Activated T-cell treated with anti-CD3 and anti-CD28 coated beads for 4 hours (primary cell): ENCODE results near the gene CD24.
A peak's percentile ranks its signal among the peaks of the same experiment; 100 is the strongest.
"Not testable (repeated sequence)": the region's sequence is repeated elsewhere in the genome, so short reads cannot be mapped to it uniquely, and the experiment has no call there.

Experiments used
- DNase-seq: peaks from one replicate; pipeline ENCODE4 v3.0.0-alpha.2; 2020

CD24 gene, protein sequence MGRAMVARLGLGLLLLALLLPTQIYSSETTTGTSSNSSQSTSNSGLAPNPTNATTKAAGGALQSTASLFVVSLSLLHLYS

DNA sequence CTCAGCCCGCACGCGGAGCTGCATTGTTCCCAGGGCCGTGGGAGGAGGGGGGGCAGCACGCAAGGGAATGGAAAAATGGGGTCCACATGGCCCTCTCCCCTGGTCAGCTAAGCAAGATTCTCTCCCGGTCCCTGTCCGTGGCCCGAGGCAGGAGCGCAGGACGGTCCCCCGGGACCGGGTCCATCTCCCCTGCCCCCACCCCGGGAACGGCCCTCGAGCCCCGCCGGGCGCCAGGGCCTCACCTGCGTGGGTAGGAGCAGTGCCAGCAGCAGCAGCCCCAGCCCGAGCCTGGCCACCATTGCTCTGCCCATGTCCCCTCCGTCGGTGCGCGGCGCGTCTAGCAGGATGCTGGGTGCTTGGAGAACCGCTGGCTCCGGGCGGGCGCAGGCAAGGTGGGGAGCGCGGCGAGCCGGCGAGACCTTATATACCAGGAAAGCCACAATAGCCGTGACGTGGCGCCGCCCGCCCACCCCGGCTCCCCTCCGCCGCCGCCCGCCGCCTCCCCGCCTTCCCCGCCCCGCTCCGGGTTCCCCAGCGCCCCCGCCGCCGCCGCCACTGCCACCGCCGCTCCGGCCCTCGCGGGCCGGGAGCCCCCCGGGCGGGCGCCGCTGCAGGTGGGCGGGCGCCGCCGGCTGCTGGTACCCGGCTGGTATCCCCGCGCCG is at the start of gene CD24:
CD24 (minus strand) TSS at position 394 of the 663 bp plus-strand sequence; CDS start at position 311, 83 bp downstream.
- DNase-seq = peak; percentile 40

DNA sequence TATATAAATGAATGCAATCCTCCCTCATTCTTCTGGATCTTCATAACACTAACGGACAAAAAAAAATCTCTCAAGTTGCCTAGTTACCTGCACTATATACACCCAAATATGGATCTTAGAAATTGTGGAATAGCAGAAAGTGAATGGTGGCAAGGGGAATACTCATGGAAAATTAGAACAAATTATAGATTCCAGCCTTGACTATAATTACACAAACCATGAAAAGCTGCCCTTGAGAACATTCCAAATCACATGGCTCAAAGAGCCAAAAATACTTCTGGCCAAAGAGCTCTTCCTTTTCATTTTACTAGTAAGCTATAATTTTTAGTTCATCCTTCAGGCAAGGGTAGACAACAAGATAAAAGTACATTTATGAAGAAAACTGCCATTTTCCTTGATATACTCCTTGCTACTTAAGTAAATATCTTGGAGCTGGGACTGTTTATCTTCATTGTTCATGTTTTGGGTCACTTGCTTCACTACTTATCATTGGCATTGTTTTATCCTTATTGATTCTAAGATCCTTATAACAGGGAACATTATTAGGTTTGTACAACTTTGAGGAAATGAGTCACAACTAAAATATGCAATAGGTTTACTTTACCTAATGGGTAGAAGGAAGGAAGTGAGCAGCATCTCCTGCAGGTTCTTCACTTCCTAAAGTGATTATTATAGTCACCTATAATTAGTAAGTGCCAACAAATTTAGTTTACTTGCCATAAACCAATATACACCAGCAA is 47.1 kb upstream of the CD24 start:
- no peak for DNase-seq

GRCh38 chr6:107020239-107020638 is 45.7 kb upstream of the CD24 start:
- no peak for DNase-seq

DNA sequence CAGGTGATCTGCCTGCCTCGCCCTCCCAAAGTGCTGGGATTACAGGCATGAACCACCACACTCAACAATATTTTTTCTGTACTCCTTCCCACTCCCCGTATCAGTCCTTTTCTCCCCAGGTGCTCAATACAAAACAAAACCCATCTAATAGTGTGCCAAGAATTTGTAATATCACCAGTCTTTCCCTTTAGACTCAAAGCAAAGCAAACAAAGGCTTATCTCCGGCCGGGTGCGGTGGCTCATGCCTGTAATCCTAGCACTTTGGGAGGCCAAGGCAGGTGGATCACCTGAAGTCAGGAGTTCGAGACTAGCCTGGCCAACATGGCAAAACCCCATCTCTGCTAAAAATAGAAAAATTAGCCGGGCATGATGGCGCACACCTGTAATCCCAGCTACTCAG is 45.1 kb upstream of the CD24 start:
- not testable (repeated sequence) for DNase-seq

GRCh38 chr6:107019047-107019446 is 44.5 kb upstream of the CD24 start:
- DNase-seq = no peak

- no peak for DNase-seq
These were observed 35.0 kb upstream of the CD24 start for GRCh38 chr6:107009499-107009898.

DNA sequence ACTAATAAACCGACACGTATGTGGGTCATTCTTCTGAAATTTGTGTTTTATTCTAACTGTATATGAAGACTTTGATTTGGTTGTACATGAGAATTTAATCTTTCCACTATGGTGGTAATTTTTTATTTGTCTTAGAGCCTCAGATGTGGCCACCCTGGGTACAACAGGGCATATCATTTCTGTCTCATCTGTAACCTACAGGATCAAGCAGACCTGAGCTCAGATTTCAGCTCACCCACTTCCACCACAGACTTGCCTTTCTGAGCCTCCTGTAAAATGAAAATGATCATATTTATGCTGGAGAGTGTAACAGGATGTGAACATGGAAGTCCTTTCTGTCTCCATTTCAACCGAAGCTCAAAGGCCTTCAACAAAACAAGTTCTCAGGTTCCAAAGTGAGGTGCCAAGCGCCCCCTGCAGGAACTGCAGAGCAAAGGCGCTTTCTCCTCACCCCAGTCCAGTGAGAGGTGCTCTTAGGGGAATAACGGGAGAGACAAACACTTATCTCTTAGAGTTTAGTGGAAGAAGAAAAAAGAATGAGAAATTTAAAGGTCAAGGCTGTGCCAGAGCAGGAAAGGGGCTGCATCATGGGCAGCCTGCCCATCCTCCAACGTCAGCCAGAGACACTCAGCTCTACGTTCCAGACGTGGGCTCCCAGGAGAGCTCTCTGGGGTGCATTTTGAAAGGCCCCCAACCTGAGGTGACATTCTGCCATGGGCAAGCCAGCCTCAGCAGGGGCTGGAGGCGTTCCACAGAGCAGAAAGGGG is 23.0 kb upstream of the CD24 start:
- DNase-seq = peak; percentile 22

- no peak for DNase-seq
These were observed 21.1 kb upstream of the CD24 start for GRCh38 chr6:106995640-106996039.

DNA sequence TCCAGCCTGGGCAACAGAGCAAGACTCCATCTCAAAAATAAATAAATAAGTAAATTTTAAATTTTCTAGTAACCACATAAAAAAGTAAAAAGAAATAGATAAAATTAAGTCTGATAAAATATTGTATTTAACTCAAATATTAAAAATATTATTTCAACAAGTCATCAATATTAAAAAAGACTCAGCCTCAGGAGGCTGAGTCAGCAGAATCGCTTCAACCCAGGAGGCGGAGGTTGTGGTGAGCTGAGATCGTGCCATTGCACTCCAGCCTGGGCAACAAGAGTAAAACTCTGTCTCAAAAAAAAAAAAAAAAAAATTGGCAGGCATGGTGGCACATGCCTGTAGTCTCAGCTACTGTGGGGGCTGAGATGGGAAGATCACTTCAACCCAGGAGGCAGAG is 15.2 kb upstream of the CD24 start:
- DNase-seq = not testable (repeated sequence)

DNA sequence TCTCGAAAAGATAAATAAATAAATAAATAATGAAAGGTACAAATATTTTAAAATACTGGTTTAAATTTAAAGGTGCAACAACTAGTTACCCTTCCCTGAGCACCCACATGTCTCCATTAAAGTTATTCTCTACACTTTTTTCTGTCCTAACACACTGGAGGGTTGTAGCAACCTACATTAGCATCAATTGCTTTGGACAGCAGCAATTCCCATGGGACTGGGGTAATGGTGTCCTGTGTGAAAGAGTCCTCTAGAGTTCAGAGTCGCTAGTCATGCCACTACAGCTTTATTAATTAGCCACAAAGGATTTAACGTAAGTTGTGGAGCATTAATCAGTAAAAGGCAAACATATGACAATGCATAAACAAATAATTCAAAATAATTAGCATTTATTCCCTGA is 14.1 kb upstream of the CD24 start:
- DNase-seq = no peak

GRCh38 chr6:106981926-106982325 is 7.4 kb upstream of the CD24 start:
- DNase-seq = no peak

DNA sequence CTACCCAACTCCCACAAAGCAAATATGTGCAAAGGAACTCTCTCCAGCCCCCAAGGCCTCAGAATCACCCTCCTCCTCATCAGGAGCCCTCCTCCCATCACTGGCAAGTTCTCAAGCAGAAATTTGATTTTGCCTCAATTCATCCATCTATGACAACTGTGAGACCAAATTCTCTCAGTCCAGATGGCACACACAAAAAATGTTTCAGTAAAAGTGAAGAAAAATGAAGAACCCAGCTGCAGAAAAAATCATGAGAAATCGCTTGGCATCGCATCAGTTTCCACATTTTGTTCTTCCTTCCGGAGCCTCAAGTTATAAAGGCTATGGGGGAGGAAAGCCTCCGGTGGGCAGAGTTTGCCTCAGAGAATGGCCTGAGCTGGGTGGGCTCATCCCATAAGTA is 6.4 kb upstream of the CD24 start:
- DNase-seq = no peak

GRCh38 chr6:106979435-106979884 is 4.9 kb upstream of the CD24 start:
- DNase-seq = peak; percentile 68

GRCh38 chr6:106977246-106977645 is 2.7 kb upstream of the CD24 start:
- no peak for DNase-seq

GRCh38 chr6:106976270-106976669 is 1.7 kb upstream of the CD24 start:
- DNase-seq = no peak

GRCh38 chr6:106975738-106976064 is 1.2 kb upstream of the CD24 start:
- DNase-seq = no peak

DNA sequence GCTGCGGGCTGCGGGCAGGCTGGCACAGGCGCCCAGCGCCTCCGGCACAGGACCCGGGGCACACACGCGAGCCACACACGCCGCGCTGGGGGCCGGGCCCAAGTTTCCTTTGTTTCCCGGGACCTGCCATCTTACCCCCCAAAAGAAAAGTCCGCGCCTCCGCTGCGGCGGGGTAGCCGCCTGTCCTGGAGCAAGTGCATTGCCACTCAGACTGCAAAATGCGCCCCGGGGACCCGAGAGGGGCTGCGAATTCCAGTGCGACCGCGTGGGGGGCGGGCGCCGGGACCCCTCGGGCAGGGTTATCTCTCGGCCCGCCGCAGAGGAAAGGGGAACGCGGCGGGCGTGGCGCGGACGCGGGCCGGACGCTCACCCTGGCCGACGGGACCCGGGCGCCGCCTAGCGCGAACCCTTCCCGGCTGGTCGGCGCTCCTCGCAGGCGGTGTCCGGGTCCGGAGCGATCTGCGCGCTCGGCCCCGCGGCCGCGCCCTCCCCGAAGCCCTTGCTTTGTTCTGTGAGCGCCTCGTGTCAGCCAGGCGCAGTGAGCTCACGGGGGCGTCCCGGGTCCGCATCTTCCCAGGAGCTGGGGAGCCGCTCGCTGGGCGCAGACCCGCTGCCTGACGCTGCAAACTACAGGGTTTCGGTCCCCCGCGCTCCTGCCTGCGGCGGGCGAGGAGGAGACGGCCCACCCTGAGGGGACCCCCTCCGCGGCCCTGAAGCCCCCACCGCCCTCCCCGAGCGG is 639 bp upstream of the CD24 start:
- no peak for DNase-seq

- no peak for DNase-seq
These were observed 643 bp downstream of the CD24 start for GRCh38 chr6:106973836-106974335.

GRCh38 chr6:106973018-106973835 is 1.3 kb downstream of the CD24 start:
- DNase-seq = no peak

- no peak for DNase-seq
These were observed 2.0 kb downstream of the CD24 start for GRCh38 chr6:106972500-106972899.

- DNase-seq = not testable (repeated sequence)
These were observed 3.8 kb downstream of the CD24 start for GRCh38 chr6:106970769-106971168.
